PC-3 (cell line): Measurements from ENCODE around the gene UNC5C.

Source experiments
- EZH2 ChIP-seq: fragments of 300-600 bp; sonication (generic); IDR thresholded peaks from one replicate; pipeline ENCODE4 v1.6.1; 2017; ENCODE audit warnings: antibody characterized with exemption, mild to moderate bottlenecking, low read length; ENCODE audit not compliant: unreplicated experiment
- TF ChIP-seq, protein P1 (sequence below): fragments of 300-600 bp; sonication (generic); conservative IDR thresholded peaks from 2 replicates; pipeline ENCODE4 v1.5.1; 2017; ENCODE audit warnings: antibody characterized with exemption, low read depth, mild to moderate bottlenecking, low read length

DNA sequence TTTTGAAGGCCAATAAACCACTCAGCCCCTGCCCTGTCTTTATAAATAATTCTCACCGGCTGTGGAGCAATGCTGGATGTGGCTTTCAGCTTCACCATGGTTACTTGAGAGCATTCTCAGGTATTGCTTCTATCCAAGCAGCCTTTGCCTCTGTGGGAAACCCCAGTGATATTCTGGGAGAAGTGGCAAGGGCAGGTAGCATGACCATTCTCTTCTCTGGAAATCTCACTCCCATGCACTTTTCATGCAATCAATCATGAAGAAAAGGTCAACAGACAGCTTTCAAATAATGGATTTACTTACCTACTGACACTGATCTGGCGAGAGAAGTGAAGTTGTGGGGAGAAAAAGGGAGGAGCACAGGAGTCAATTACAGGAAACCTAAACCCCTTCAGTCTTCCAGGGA, 49.5 kb downstream of the UNC5C start:
- TF ChIP-seq, protein P1, sequence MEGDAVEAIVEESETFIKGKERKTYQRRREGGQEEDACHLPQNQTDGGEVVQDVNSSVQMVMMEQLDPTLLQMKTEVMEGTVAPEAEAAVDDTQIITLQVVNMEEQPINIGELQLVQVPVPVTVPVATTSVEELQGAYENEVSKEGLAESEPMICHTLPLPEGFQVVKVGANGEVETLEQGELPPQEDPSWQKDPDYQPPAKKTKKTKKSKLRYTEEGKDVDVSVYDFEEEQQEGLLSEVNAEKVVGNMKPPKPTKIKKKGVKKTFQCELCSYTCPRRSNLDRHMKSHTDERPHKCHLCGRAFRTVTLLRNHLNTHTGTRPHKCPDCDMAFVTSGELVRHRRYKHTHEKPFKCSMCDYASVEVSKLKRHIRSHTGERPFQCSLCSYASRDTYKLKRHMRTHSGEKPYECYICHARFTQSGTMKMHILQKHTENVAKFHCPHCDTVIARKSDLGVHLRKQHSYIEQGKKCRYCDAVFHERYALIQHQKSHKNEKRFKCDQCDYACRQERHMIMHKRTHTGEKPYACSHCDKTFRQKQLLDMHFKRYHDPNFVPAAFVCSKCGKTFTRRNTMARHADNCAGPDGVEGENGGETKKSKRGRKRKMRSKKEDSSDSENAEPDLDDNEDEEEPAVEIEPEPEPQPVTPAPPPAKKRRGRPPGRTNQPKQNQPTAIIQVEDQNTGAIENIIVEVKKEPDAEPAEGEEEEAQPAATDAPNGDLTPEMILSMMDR: no peak
- no peak for TF ChIP-seq EZH2
